ENCODE data around the gene RRP1B.

DNA sequence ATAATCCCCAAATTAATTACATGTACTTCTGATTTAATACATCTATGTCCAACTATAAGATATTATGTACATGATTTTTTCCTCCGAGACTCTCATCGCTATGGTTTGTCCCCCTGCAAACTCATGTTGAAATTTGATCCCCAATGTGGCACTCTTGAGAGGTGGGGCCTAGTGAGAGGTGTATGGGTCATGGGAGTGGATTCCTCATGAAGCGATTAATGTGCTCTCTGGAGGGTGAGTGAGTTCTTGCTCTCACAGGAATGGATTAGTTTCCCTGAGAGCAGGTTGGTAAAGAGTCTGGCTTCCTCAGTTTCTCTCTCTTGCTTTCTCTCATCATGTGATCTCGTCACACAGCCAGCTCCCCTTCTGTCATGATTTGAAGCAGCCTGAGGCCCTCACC, 16.2 kb upstream of the RRP1B start:
- TF ChIP-seq, protein P1, sequence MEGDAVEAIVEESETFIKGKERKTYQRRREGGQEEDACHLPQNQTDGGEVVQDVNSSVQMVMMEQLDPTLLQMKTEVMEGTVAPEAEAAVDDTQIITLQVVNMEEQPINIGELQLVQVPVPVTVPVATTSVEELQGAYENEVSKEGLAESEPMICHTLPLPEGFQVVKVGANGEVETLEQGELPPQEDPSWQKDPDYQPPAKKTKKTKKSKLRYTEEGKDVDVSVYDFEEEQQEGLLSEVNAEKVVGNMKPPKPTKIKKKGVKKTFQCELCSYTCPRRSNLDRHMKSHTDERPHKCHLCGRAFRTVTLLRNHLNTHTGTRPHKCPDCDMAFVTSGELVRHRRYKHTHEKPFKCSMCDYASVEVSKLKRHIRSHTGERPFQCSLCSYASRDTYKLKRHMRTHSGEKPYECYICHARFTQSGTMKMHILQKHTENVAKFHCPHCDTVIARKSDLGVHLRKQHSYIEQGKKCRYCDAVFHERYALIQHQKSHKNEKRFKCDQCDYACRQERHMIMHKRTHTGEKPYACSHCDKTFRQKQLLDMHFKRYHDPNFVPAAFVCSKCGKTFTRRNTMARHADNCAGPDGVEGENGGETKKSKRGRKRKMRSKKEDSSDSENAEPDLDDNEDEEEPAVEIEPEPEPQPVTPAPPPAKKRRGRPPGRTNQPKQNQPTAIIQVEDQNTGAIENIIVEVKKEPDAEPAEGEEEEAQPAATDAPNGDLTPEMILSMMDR (conservative IDR thresholded peaks at IDR 0.05) = no peak
- no peak for TF ChIP-seq EZH2 (IDR thresholded peaks at IDR 0.05; ENCODE audit: low read depth)
